Spleen (tissue), 7 donors: ENCODE data around the gene CHD5.

Experiments used
- POLR2A ChIP-seq, 3 donors: fragments of 450-650 bp; IDR thresholded peaks; one replicate each; pipeline ENCODE4 v1.5.1; 2017; ENCODE audit warnings: antibody characterized with exemption in 3 of 3, mild to moderate bottlenecking in 1 of 3
- TF ChIP-seq, protein P1 (sequence below), 11 experiments: fragments of 200-600 bp in 7 of 11; fragments of 450-650 bp in 4 of 11; sonication (generic) in 4 of 11; IDR thresholded peaks in 8 of 11; conservative IDR thresholded peaks in 3 of 11; 1 replicate in 7 of 11; 2 replicates in 4 of 11; pipeline versions ENCODE4 v1.4.0 to v1.8.0; 2016 to 2021; ENCODE audit warnings: antibody characterized with exemption in 11 of 11, inconsistent platforms in 4 of 11, mild to moderate bottlenecking in 1 of 11
- donor health status: DM: no; HTN: no; CAD: no; lungs with moderate emphysema.
- donor health status: DM: no; HTN: no; CAD: no.
- donor health status: DM: no; HTN: no; CAD: no.

DNA sequence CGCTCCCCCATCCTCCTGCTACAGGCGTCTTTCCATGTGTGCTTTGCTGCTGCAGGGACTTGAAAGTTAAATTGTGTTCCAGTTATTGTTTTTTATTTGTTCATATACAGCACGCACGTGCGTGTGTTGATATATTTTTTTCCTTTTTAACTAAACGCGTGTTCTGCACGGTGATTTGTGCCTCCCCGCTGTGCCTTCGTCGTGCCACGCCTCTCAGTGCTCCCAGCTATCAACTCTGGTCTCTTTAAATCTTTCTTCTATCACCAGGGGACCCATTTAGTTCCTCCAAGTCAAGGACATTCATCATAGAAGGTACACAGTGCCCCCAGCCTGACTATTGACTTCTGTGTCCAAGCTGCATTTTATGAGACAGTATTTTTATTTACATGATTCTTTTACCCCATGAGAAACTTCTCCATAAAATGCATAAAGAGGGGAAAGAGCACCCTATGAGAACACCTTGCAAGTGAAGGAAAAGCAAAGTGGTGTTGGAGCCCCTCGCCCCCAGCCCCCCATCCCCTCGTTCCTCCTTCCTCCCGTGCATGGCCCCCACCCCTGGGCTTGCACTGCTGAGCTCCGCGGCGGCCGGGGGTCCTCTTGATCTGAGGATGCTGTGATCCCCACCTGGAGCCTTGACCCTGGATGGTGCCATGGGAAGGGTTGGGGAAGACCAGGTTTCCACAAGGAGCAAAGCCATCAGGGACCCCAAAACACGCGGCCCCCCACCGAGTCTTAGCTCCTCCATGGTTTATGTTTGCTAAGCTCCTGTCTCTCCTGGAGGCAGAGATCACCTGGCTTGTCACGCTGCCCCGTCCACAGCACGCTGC lies 88.9 kb downstream of the CHD5 start:
- TF ChIP-seq, protein P1, sequence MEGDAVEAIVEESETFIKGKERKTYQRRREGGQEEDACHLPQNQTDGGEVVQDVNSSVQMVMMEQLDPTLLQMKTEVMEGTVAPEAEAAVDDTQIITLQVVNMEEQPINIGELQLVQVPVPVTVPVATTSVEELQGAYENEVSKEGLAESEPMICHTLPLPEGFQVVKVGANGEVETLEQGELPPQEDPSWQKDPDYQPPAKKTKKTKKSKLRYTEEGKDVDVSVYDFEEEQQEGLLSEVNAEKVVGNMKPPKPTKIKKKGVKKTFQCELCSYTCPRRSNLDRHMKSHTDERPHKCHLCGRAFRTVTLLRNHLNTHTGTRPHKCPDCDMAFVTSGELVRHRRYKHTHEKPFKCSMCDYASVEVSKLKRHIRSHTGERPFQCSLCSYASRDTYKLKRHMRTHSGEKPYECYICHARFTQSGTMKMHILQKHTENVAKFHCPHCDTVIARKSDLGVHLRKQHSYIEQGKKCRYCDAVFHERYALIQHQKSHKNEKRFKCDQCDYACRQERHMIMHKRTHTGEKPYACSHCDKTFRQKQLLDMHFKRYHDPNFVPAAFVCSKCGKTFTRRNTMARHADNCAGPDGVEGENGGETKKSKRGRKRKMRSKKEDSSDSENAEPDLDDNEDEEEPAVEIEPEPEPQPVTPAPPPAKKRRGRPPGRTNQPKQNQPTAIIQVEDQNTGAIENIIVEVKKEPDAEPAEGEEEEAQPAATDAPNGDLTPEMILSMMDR (IDR thresholded peaks at IDR 0.05 in 8 of 11, conservative IDR thresholded peaks at IDR 0.05 in 3 of 11): no peak
- TF ChIP-seq POLR2A (IDR thresholded peaks at IDR 0.05): no peak
